ENCODE measurements around the gene UBALD2.
"Not testable (repeated sequence)": the region's sequence is repeated elsewhere in the genome, so short reads cannot be mapped to it uniquely, and the experiment has no call there.

The UBALD2 gene

DNA sequence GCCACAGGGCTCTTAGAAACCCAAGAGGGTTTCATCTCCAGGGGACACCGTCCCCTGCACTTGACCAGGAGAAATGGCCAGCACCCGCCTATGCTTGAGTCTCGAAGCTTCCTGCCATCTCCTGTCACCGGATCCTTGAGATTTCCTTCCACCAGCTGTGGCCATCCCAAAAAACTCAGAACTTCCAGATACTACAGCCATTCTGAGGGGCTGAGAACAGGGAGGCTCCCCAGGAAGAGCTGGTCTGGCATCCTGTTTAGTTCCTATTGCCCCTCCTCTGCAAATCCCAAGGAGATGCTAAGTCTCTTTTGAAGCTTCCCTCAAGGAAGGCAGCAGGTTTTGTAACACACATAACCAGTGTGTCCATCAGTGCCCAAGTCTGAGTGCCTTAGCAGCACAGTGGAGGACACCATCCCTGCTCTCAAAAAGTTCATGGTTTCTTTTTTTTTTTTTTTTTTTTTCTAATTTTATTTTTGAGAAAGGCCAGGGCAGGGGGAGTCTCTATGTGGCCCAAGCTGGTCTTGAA, 2.0 kb downstream of the UBALD2 start:
- DNase-seq, result no peak

DNA sequence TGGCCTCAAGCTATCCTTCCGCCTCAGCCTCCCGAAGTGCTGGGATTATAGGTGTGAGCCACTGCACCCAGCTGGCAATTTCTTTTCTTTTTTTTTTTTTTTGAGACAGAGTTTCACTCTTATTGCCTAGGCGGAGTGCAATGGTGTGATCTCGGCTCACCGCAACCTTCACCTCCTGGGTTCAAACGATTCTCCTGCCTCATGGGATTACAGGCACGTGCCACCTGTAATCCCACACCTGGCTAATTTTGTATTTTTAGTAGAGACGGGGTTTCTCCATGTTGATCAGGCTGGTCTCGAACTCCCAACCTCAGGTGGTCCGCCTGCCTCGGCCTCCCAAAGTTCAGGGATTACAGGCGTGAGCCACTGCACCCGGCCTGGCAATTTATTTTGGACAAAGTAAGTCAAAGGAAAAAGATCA, 2.4 kb downstream of the UBALD2 start:
- DNase-seq, result not testable (repeated sequence)

DNA sequence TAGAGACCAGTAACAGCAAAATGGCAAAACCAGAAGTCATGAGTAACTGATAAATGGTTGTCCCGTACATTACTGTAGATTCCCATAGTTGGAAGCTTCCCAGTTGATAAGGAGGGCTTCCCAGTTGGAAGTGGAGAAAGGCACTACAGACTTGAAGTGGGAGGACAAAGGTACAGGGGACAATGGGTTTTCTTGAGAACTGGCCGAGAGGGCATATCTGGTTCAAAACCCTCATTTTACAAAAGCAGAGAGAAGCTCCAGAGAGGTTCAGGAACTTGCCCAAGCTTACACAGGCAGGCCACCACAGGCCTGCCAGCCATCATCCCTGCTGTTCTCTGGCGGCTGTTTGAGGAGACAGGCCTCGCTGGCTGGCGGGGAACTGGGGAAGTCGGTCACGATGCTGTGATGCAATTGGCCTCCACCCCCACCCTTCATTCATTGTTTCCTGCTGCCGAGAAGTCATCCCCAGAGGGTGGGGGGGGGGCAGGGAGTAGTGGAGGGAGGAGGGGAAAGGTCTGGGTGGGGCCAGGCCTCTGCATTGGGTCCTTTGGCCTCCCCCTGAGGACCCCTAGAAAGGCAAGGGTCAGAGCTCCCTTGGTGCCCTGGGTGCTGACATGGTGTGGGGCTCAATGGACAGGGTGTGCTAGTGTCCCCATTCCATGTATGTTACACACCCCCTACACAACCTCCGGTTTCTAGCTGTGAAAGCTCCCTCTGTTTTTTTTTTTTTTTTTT, 3.0 kb downstream of the UBALD2 start:
- DNase-seq, result no peak

DNA sequence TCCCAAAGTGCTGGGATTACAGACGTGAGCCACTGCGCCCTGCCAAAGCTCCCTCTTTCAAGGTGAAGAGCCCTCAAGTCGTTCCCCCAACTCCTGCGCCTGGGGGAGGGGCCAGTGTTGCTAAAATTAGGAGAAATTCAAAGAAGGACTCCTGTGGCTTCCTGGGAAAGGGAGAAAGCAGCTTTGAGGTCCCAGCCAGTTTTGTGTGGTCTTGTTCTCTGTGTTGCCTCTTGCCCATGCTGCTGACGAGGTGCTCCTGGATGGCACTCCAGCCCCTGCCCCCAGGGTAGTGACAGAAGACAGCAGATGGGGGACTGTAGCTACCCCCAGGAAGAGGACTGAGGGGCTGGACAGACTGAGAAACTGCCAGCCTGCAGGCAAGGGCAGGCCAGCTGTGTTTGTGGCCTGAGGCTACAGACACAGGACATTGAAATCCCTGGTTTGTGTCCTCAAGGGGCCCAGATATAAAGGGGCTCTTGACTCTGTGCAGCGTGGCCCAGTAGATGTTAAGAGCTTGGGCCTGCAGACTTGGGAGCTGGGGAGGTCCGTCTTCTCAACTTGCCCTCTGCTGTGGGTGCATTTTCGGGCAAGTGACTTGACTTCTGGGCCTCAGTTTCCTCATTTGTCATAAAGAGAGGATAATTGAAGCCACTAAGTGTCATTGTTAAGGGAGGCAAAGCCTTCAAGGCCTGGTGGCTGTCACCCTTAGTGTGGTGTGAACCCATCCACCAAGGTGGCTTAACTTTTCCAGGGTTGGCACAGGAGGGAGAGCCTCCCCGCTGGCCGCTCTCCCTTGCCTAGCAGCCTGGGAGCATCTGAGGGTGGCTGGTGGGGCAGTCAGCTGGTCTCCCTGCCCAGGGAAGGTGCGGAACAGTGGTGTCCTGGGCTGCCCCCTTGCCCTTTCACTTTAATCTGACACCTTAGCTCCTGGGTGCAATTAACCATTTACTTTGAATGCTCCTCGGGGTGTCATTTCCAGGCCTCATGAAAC, 4.1 kb downstream of the UBALD2 start:
- DNase-seq, result no peak

DNA sequence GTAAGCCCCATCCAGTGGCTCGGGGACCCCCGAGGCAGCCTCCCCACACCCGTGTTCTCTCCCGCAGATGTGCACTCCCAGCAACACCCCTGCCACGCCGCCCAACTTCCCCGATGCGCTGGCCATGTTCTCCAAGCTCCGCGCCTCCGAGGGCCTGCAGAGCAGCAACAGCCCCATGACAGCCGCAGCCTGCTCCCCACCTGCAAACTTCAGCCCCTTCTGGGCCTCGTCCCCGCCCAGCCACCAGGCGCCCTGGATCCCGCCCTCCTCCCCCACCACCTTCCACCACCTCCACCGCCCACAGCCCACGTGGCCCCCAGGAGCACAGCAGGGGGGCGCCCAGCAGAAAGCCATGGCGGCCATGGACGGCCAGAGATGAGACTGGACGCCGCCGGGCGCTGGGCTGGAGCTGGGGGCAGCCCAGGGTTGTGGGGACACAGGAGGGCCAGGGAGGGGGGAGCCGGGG, 5.0 kb downstream of the UBALD2 start:
- DNase-seq, result no peak

DNA sequence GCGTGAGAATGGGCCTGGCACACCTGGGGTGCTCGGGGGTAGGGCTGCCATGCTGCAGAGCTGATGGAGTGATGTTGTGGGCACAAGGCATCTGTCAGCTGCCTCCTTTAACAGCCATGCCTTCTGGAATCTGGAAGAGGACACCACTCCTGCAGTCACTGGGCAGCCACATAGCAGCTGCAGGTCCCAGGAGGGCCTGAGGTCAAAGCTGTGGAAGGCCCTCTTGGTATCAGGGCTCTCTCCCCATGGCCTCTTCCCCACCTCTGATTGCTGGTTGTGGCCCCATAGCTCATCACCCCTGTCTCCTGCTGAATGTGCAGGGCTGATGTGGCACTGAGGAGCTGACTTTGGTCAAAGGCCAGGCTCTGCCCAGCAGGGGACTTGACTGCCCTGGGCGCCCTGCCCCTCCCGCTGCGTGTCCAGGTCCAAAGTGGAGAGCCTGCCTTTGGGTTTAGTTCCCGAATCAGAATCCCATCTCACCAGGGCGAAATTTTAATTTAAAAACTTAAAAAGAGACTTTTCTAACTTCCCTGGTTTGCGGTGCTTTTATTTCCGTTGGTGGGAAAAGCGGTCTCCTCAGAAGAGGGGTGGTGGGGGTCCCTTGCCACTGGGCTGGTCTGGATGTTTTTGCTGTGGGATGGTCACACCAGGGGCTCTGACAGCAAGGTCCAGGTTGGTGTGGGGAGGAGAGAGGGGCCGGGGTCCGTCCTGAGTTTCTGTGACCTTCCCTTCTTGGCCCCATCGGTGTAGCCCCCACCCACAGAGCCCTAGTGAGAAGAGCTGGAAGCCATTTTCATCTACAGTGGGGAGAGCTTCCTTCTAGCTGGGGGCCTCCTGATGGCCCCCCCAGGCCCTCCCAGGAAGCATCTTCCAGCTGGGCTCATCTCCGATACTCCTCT, 5.9 kb downstream of the UBALD2 start:
- no peak for DNase-seq

DNA sequence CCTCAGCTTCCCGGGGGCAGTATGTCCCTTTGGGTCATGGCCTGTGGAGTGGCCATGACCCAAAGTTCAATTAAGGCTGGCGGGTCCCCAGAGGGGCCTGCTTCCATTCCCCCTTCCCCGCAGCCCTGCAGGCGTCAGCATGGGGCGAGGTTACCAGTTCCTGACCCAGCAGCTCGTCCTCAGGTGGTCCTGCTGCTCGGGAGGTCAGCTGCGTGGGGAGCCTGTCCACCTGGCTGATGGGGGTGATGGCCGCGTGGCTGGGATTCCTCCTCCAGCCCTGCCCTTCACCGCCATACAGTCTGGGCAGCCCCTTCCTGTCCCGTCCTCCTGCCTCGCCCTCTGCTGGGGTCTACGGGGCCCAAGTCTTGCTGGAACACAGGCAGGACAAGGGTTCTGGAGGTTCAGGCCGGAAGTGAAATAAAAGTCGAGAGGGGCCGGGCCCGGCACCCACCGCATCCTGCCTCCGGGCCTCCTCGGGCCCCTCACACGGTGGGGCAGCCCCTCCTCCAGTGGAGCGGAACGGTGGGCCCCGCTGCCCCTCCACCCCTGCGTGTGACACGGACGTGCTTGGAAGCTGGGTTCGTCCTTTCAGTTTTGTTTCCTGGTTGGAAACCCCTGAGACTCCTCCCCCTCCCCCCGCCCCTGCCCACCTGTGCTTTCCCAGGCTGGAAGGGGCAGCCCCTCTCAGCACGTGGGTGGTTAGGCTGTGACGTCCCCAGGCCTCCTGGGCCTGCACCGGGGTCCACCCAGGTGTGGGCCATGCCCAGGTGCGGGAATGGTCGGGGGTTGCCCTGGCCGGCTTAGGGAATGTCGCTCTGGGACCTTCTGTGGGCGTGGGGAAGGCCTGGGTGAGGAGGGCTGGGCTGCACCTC, 6.8 kb downstream of the UBALD2 start:
- no peak for DNase-seq

DNA sequence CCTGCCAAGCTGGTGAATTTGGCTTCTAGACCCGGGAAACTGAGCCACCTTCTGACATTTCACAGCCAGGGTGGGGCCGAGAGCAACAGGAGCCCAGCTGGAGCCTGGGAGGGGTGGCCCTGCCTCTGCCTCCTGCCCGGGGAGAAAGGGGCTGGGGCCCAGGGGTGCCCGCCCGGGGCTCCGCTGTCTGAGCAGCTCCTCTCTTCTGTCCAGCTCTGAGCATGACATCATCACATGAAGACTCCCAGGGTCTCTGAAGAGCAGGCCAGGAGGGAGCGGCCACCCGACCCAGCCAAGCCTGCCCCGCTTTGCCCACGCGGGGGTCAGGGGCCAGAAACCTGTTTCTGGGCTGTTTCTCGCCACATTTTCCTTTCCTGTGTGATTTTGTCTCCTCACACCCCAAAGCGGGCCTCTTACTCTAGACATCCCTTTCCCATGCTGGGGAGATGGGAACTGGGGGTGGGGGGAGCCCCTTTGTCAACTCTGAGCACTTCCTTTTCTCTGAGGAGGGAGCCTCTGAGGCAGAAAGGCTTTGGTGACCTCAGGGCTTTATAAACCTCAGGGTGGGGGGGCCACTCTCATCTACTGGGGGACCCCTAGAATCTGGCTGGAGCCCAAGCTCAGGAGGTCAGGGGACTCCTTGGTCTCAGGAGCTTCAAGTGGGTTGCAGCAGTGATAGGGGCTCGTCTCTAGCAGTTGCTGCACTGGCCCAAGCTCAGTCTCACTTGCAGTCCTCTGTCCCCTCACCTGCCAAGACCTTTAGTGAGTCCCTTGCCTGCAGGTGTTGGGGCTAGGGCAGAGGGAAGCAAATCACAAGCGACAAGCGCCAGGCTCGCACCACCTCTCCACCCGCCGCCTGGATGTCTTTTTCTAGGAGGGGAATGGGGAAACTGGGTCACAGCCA, 7.6 kb downstream of the UBALD2 start:
- DNase-seq, result no peak

DNA sequence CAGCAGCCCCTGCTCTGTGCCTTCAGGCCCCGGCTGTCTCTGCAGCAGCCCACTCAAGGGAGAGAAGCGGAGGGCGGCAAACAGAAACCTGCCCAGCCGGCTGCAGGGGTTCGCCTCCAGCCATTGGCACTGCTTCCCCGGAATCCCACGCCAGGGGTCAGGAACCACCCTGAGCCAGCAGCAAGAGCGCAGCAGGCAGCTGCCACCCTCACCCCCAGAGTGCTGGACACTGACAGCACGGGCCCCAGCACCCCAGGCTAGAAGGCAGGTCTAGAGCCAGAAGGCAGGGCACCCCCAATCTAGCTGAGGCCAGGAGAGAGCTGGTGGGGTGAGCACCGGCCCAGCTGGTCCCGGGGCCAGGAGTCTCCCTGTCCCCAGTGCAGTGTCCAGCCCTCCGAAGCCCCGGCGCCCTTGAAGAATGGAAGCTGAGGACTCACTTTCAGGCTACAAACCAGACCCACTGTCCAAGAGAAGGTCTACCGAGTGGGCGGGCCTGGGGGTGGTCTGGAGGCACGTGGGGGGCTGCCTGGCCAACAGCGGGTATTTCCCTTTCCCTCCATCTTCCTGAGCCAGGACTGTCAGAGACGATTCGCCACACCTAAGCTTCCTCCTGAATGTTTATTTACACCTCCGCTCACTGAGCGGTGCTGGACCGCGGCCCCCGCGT, 8.4 kb downstream of the UBALD2 start:
- DNase-seq, result no peak

DNA sequence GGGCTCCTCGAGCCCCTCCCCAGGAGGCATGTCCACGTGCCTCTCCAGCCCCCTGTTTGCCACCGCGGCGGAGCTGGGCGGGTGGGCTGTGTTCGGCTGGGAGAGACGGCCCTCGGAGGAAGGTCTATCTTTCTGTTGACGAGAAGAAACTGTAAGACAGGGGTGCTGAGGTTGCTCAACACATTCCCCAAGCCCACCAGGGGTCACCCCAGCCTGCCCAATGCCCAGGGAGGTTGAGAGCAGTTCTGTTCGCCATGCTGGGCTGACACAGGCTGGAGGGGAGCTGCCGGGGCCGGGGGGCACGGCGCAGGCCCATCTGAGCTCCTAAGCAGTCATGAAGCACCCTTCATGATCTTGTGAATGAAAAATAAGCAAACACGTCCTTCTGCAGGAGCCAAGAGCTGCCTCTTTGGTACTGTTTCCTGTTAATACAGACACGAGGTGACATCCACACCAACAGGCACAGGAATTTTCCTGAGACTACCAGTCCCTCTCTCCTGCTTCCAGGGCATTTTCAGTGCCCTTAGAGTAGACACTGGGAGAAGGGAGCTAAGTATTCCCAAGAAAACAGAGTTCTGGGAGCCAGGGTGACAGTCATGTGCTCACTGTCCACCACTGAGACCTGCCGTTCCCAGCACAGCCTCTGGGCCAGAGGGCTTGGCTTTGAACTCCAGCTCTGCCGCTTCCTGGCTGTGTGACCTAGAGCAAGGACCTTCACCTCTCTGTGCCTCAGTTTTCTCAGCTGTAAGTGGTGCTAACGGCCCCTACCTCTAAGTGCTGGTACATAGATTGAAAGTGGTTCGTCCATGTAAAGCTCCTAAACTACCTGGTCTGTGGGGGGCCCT, 9.2 kb downstream of the UBALD2 start:
- DNase-seq, result no peak

DNA sequence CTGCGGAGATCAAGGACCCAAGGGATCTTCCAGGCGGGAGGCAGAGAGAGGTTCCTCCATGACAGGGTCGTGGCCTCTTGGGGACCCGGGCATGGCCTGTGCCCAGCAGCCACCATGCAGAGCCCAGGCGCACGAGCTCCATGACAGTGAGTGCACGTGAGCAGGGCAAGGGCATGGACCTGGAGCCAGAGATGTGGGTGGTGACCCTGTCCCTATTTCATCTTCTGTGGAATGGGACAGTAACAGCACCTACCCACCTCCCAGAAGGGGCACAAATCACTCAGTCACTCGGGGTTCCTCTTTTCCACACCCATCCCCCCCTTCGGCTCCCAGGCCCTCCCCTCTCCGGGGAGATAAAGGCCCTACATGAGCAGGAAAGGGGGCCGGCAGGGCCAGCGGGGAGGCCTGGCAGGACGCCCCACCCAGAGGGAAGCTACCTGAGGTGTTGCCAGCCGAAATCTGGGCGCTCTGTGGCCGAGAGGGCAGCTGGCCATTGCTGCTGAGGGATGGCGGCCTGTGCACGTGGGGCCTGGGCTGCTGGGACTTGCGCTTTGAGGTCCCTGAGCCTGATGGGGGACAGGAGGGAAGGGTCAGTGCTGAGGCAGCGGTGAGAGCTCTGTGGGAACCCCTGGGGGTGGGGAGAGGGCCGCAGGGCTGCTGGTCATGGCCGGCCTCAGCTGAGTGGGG, 10.4 kb downstream of the UBALD2 start:
- DNase-seq, result no peak

DNA sequence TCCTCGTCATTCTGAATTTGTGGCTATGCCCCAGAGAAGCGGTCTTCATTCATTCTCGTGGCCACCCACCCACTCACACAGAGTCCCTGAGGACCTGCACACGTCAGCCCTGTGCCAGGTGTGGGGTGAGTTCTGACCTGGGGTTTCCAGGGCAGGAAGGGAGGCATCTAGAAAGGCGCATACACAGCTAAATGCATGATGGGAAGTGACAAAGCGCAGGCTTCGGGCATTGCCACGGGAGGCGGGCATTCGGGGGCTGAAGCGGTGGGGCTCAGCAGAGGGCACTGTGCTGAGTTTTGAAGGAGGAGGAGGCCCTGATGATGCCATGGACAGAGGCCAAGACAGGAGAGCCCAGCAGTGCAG, 10.9 kb downstream of the UBALD2 start:
- no peak for DNase-seq

DNA sequence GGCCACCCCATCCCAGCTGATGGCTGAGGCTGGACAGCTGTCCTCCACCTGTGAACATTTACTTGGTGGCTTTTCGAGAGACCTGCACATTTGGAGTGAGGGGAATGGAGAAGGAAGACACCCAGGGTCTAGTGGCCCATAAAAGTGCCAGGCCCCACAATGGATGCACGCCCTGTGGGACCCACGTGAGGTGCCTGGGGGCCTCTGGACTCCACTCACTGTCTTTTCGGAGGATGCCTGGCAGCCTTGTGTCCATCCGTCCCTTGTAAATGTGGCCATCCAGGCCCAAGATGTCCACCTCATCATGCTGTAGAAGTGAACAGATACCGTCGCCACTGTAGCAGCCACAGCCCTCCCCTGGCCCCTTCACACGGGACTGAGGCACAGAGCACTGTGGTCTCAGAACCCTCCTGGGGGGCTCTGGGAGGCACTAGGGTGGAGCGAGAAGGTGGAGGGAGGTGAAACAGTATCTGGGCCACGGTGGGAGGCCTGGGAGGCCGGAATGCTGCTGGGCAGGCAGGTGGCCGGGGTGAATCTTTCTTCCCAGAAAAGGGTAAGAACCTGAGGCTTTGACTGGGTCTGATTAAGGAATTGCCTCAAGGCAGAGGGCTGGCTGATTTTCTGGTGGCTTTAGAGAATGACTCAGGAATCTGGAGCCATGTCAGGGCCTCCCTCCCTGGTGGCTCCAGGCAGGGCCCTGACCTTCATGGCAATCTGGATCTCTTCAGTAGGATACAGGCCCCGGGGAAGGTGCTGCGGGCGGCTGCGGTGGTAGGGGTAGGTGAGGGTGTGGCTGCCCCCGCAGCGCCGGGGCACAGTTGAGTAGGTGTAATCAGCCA, 11.5 kb downstream of the UBALD2 start:
- no peak for DNase-seq

DNA sequence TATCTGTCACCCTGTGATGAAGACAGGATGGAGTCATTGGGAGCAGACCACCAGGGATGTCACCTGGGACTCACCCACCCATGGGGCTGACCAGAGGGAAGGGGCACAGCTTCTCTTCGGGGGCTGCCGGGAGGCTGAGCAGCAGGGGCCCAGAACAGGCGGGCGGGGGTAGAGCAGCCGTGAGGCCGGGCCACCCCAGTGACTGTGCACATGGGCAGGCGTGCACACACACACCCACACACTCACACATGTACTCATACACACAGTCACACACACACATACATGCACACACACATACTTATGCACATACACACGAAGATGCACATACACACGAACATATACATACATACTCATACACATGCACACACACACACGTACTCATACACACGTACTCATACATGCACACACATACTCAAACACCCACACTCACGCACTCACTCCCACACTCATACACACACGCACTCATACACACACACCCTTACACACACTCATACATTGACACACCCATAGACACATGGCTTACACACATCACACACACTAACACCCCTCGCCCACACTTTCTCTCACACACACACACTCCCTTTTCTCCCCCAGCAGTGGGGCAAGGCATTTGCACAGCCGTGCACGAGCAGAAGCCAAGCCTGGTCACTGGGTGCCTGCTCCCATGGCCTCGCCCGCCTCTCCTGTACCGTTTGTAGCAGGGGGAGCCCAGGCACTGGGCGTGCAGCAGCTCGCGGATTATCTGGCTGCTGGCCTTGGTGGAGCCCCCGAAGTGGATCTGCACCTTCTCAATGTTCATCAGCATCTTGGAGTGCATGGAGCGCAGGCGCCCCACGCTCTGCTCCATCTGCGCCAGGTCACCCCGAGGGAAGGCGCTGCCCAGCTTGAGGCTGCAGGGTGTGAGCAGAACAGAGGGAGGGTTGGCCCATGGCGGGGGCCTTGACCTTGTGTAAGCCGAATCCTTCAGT, 12.4 kb downstream of the UBALD2 start:
- DNase-seq, result no peak

DNA sequence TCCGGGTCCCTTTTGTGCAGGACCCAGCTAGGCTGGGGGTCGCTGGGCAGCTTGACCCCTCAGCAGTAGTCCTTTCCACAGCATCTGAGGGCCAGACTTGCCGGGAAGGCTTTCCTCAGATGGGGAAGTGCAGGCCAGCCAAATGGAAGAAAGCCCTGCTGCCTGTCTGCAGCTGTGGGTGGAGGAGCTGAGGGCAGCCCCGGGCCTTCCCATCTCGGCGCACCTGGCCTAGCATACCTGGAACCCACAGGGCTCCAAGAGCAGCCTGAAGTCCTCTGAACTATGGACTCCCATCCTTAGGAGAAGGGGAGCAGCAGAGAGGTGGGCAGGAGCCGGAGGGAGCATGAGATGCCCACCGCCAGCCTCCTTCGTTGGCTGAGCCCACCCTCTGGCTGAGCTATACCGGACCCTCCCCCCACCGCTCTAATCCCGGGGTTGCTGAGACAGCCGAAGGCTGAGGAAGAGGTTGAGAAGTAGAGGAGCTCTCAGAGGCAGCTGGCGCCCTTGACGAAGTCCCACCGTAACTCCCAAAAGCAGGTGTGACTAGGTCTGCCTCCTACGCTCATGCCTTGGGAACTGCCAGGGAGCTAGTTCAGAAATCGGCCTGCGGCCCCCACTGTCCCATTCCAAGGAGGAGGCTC, 13.2 kb downstream of the UBALD2 start:
- DNase-seq, result no peak
